ENCODE results near the gene SOX18. TPM values are rescaled to one million over a fixed set of nuclear protein-coding genes. Genes with fewer than 3 reads are reported as not detected.

SOX18 gene
- total and polyA plus RNA-seq, 2 of the 13 experiments (the other 11 are each of a cell fraction or from before 2014, with no cell fraction given), result 1.6 to 1.9 TPM

DNA sequence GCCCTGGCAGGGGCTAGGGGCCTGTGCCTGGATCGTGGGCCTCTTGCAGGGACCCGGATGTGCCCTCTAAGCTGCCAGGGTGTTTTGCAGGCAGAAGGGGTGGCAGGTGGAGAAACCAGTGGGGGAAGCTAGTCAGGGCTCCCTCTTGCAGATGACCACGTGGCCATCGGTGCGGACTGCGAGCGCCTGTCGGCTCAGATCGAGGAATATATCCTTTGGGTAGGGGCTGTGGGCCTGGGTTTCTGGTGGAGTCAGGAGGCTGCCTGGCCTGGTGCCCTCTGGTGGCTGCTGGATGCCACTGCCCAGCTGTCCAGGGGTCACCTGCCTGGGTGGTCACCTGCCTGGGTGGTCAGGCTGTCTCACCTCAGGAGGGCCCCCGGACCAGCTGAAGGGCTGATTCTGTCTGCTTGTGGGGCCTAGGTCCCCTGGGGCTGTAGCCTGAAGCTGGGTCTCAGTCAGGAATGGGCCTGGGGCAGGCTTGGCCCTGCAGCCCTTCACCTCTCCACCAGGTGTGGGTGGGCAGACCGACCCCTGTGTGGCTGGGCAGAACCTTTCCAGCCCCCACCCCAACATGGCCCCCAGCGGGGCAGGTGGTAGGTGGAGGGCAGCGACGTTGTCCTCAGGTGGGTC lies 20.3 kb upstream of the SOX18 start (continued):
- TF ChIP-seq POGZ (CRISPR knock-in tag; IDR thresholded peaks at IDR 0.05) (no peak), HNF4A (CRISPR knock-in tag; IDR thresholded peaks at IDR 0.05) (0 out of 2 replicates have a peak, but pooled peaks have one; percentile 8), ZNF687 (CRISPR knock-in tag; IDR thresholded peaks at IDR 0.05) (peak; percentile 74), CEBPG (CRISPR knock-in tag; IDR thresholded peaks at IDR 0.05) (no peak), STAT6 (CRISPR knock-in tag; IDR thresholded peaks at IDR 0.05; ENCODE audit: borderline replicate concordance) (no peak), PHF8 (CRISPR knock-in tag; IDR thresholded peaks at IDR 0.05) (peak; percentile 43), SIN3A (IDR thresholded peaks at IDR 0.05; ENCODE audit: borderline replicate concordance, low read depth, low read length) (no peak), ZNF772 (CRISPR knock-in tag; IDR thresholded peaks at IDR 0.05) (no peak), BRCA1 (CRISPR knock-in tag; IDR thresholded peaks at IDR 0.05) (no peak), HIC2 (CRISPR knock-in tag; IDR thresholded peaks at IDR 0.05; ENCODE audit: low read depth) (no peak)
- TF ChIP-seq, protein P1, sequence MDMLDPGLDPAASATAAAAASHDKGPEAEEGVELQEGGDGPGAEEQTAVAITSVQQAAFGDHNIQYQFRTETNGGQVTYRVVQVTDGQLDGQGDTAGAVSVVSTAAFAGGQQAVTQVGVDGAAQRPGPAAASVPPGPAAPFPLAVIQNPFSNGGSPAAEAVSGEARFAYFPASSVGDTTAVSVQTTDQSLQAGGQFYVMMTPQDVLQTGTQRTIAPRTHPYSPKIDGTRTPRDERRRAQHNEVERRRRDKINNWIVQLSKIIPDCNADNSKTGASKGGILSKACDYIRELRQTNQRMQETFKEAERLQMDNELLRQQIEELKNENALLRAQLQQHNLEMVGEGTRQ (IDR thresholded peaks at IDR 0.05; ENCODE audit: low read depth, low read length), result peak; percentile 34
- TF ChIP-seq, protein P1 (CRISPR knock-in tag; IDR thresholded peaks at IDR 0.05; ENCODE audit: borderline replicate concordance), result no peak; the same call in 1 of the 2 replicates
- TF ChIP-seq, protein P2, sequence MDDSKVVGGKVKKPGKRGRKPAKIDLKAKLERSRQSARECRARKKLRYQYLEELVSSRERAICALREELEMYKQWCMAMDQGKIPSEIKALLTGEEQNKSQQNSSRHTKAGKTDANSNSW (CRISPR knock-in tag; IDR thresholded peaks at IDR 0.05; ENCODE audit: borderline replicate concordance), result no peak
- TF ChIP-seq, protein P3, sequence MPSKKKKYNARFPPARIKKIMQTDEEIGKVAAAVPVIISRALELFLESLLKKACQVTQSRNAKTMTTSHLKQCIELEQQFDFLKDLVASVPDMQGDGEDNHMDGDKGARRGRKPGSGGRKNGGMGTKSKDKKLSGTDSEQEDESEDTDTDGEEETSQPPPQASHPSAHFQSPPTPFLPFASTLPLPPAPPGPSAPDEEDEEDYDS (CRISPR knock-in tag; IDR thresholded peaks at IDR 0.05), result 0 out of 2 replicates have a peak, but pooled peaks have one; percentile 27

Data from HepG2 (cell line).